Lung (tissue), 12 donors: ENCODE data around the gene TBC1D22A. TPM values are rescaled to one million over a fixed set of nuclear protein-coding genes. Genes with fewer than 3 reads are reported as not detected.

Source experiments
- ATAC-seq: fragments of 200-7000 bp; cut with Tn5 transposase; one replicate; pipeline ENCODE4 v1.9.1; 2020; ENCODE audit warnings: moderate number of reproducible peaks; ENCODE audit not compliant: insufficient read depth, low FRiP score
- DNase-seq, 3 donors: peaks; one replicate each; pipeline ENCODE4 v3.0.0-alpha.2; 2013 to 2017
- H3K27ac ChIP-seq, 2 donors: one replicate each; pipeline ENCODE4 v1.5.1; 2013; ENCODE audit warnings: mild to moderate bottlenecking in 2 of 2, moderate library complexity in 2 of 2, control low read depth in 1 of 2, inconsistent platforms in 1 of 2, low read depth in 1 of 2, low read length in 1 of 2
- H3K27me3 ChIP-seq, 3 donors: one replicate each; pipeline ENCODE4 v1.5.1; 2013; ENCODE audit warnings: low read length in 2 of 3; ENCODE audit not compliant: control insufficient read depth in 3 of 3, insufficient read depth in 3 of 3
- H3K36me3 ChIP-seq, 4 donors: one replicate each; pipeline ENCODE4 v1.5.1; 2013; ENCODE audit warnings: low read length in 4 of 4, mild to moderate bottlenecking in 1 of 4, moderate library complexity in 1 of 4; ENCODE audit not compliant: control insufficient read depth in 4 of 4, insufficient read depth in 4 of 4
- H3K4me1 ChIP-seq, 5 donors: one replicate each; pipeline ENCODE4 v1.5.1; 2013; ENCODE audit warnings: low read length in 5 of 5, mild to moderate bottlenecking in 2 of 5, moderate library complexity in 1 of 5; ENCODE audit not compliant: control insufficient read depth in 5 of 5, insufficient read depth in 5 of 5
- H3K4me3 ChIP-seq: one replicate; pipeline ENCODE4 v1.5.1; 2013; ENCODE audit warnings: mild to moderate bottlenecking, control low read depth, moderate library complexity
- H3K9ac ChIP-seq, 2 donors: one replicate each; pipeline ENCODE4 v1.5.1; 2013; ENCODE audit warnings: low read length in 2 of 2, control low read depth in 1 of 2; ENCODE audit not compliant: insufficient read depth in 1 of 2
- H3K9me3 ChIP-seq, 4 donors: one replicate each; pipeline ENCODE4 v1.5.1; 2013; ENCODE audit warnings: low read length in 3 of 4, mild to moderate bottlenecking in 1 of 4, moderate library complexity in 1 of 4; ENCODE audit not compliant: control insufficient read depth in 4 of 4, insufficient read depth in 3 of 4
- CTCF ChIP-seq: IDR thresholded peaks from 2 replicates; pipeline ENCODE4 v1.5.1; 2012; ENCODE audit warnings: mild to moderate bottlenecking; ENCODE audit errors: control extremely low read depth, extremely low read depth
- WGBS, 2 donors: extraction: QIAGEN DNeasy Blood & Tissue Kit; methylation state at CpG; one replicate each; pipeline ENCODE4 v1.1.7; 2013; 5-methylcytosine and 5-hydroxymethylcytosine counted together
- polyA plus RNA-seq, 2 donors: library from polyadenylated mRNA; stranded (reverse); fragments of 200-250 nt; gene quantifications; one replicate each; pipeline ENCODE4 v1.2.1, GENCODE V29; 2013
- total RNA-seq, 2 donors: library from RNA; depleted of rRNA in 1 of 2; stranded (reverse); fragments of >200 nt in 1 of 2; gene quantifications; one replicate each; pipeline ENCODE4 v1.2.1, GENCODE V29; 2014 to 2021
- donor health status: control.
- donor health status: control.
- donor health status: Bipolar disorder and iron deficiency.
- donor health status: healthy.
- donor health status: DM: yes; HTN: yes; CAD: no.

The TBC1D22A gene
- total and polyA plus RNA-seq, 4 donors, result 20.2 to 38.4 (median 21.0) TPM

GRCh38 chr22:47098554-47098953 lies 336.1 kb downstream of the TBC1D22A start:
- Histone ChIP-seq H3K4me3 (no peak overlapping the region), H3K9ac (no peak overlapping the region), H3K27me3 (no peaks in the 10 kb centered on the region), H3K36me3 (peaks cover 0 to 3% (median 0%) of the 10 kb centered on the region in 4 donors), H3K4me1 (peaks cover 0 to 17% (median 3%) of the 10 kb centered on the region in 5 donors), H3K27ac (no peak overlapping the region), H3K9me3 (no peaks in the 10 kb centered on the region)
- DNase-seq, result no peak
- no peak for ATAC-seq
- 96 to 97% methylated on average over 11 of the region's 11 CpGs for WGBS, 2 donors
- no peak for TF ChIP-seq CTCF

- ATAC-seq (no peak), DNase-seq (peak in 1 of 3 donors; percentile 25)
- Histone ChIP-seq H3K4me3 (no peak overlapping the region), H3K27me3 (no peaks in the 10 kb centered on the region), H3K9me3 (no peaks in the 10 kb centered on the region), H3K4me1 (peaks cover 0 to 17% (median 3%) of the 10 kb centered on the region in 5 donors), H3K27ac (no peak overlapping the region), H3K9ac (no peak overlapping the region), H3K36me3 (peaks cover 0 to 3% (median 0%) of the 10 kb centered on the region in 4 donors)
- WGBS, 2 donors, result 92 to 96% methylated on average over 2 of the region's 2 CpGs
- TF ChIP-seq CTCF, result no peak
These were observed 337.6 kb downstream of the TBC1D22A start for GRCh38 chr22:47100019-47100418.

GRCh38 chr22:47100646-47101200 lies 338.3 kb downstream of the TBC1D22A start:
- no peak overlapping the region for H3K27ac ChIP-seq
- H3K27me3 ChIP-seq, result no peaks in the 10 kb centered on the region
- H3K9ac ChIP-seq, result no peak overlapping the region
- no peak for TF ChIP-seq CTCF
- no peaks in the 10 kb centered on the region for H3K9me3 ChIP-seq
- H3K4me3 ChIP-seq, result no peak overlapping the region
- ATAC-seq (no peak), DNase-seq (no peak)
- 95% methylated on average over 15 of the region's 15 CpGs for WGBS, 2 donors
- peaks cover 0 to 3% (median 0%) of the 10 kb centered on the region in 4 donors for H3K36me3 ChIP-seq
- peaks cover 0 to 17% (median 3%) of the 10 kb centered on the region in 5 donors for H3K4me1 ChIP-seq
